ENCODE measurements around the gene TMED8. TPM values are rescaled to one million over a fixed set of nuclear protein-coding genes. Genes with fewer than 3 reads are reported as not detected.

TMED8 gene
- total RNA-seq, 1 experiment from 2014 or later, result 21.0 TPM

GRCh38 chr14:77329872-77330271 lies 47.0 kb downstream of the TMED8 start:
- BruUV-seq (replicated peaks), result no TSS peak
- no peaks in the 10 kb centered on the region for H3K9me3 ChIP-seq (ENCODE audit: low read depth, low read length, poor library complexity, severe bottlenecking)
- no peak overlapping the region for H3K4me3 ChIP-seq (ENCODE audit: low read depth, low read length, poor library complexity, severe bottlenecking)
- H3K27ac ChIP-seq (ENCODE audit: low read depth, low read length, poor library complexity, severe bottlenecking), result no peak overlapping the region
- POLR2A ChIA-PET (ENCODE audit: low non-redundant PET), result no interaction called here
- H3K4me1 ChIP-seq (ENCODE audit: insufficient read depth, low read length, poor library complexity, severe bottlenecking), result no peaks in the 10 kb centered on the region
- no peaks in the 10 kb centered on the region for H3K27me3 ChIP-seq (replicated peaks; ENCODE audit: insufficient read depth, low read depth, low read length, poor library complexity)
- no peaks in the 10 kb centered on the region for H3K36me3 ChIP-seq (ENCODE audit: insufficient read depth, low read length, poor library complexity, severe bottlenecking)
- DNase-seq (ENCODE audit: low spot score), result no peak
- TF ChIP-seq CTCF (conservative IDR thresholded peaks at IDR 0.05; ENCODE audit: low read depth, low read length) (no peak), EZH2 (IDR thresholded peaks at IDR 0.05; ENCODE audit: borderline replicate concordance, low read depth, low read length, poor library complexity, severe bottlenecking) (no peak)
- CTCF ChIA-PET, result no interaction called here
- intact Hi-C loops (cut with micrococcal nuclease; ENCODE audit: unreplicated experiment), result loop anchor here (10.0 kb wide), 1 partner anchor 215 kb away; no protein-coding TSS in a partner anchor

DNA sequence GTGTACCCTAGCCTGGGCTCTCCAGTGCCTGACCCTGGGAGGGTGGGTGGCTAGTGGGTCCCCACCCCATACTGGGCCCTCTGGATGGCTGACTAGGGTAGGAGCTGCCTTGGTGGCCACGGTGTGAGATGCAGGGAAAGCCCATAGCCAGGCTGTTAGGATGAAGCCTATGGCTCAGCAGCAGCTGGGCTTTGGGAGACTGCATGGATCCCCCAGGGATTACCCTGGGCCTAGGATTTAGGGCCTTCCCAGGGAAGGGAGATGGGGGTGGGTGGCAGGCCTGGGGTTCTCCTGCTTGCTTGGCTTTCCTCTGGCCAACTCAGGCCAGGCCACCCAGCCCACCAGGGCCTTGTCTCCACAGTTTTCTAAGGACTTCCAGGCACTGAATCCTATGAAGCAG lies 49.8 kb downstream of the TMED8 start:
- Histone ChIP-seq H3K36me3 (ENCODE audit: insufficient read depth, low read length, poor library complexity, severe bottlenecking) (no peaks in the 10 kb centered on the region), H3K27me3 (replicated peaks; ENCODE audit: insufficient read depth, low read depth, low read length, poor library complexity) (no peaks in the 10 kb centered on the region), H3K4me1 (ENCODE audit: insufficient read depth, low read length, poor library complexity, severe bottlenecking) (peaks cover 3% of the 10 kb centered on the region), H3K27ac (ENCODE audit: low read depth, low read length, poor library complexity, severe bottlenecking) (no peak overlapping the region), H3K9me3 (ENCODE audit: low read depth, low read length, poor library complexity, severe bottlenecking) (no peaks in the 10 kb centered on the region), H3K4me3 (ENCODE audit: low read depth, low read length, poor library complexity, severe bottlenecking) (no peak overlapping the region)
- intact Hi-C loops (cut with micrococcal nuclease; ENCODE audit: unreplicated experiment), result loop anchor here (10.0 kb wide), 1 partner anchor 218 kb away; no protein-coding TSS in a partner anchor
- POLR2A ChIA-PET (ENCODE audit: low non-redundant PET), result no interaction called here
- BruUV-seq (replicated peaks), result no TSS peak
- CTCF ChIA-PET, result no interaction called here
- TF ChIP-seq CTCF (conservative IDR thresholded peaks at IDR 0.05; ENCODE audit: low read depth, low read length) (no peak), EZH2 (IDR thresholded peaks at IDR 0.05; ENCODE audit: borderline replicate concordance, low read depth, low read length, poor library complexity, severe bottlenecking) (no peak)
- no peak for DNase-seq (ENCODE audit: low spot score)

- intact Hi-C loops (cut with micrococcal nuclease; ENCODE audit: unreplicated experiment), result loop anchor here (10.0 kb wide), 1 partner anchor 219 kb away; no protein-coding TSS in a partner anchor
- Histone ChIP-seq H3K27ac (ENCODE audit: low read depth, low read length, poor library complexity, severe bottlenecking) (no peak overlapping the region), H3K36me3 (ENCODE audit: insufficient read depth, low read length, poor library complexity, severe bottlenecking) (no peaks in the 10 kb centered on the region), H3K9me3 (ENCODE audit: low read depth, low read length, poor library complexity, severe bottlenecking) (no peaks in the 10 kb centered on the region), H3K27me3 (replicated peaks; ENCODE audit: insufficient read depth, low read depth, low read length, poor library complexity) (no peaks in the 10 kb centered on the region), H3K4me3 (ENCODE audit: low read depth, low read length, poor library complexity, severe bottlenecking) (no peak overlapping the region), H3K4me1 (ENCODE audit: insufficient read depth, low read length, poor library complexity, severe bottlenecking) (peaks cover 6% of the 10 kb centered on the region)
- no TSS peak for BruUV-seq (replicated peaks)
- ChIA-PET POLR2A (ENCODE audit: low non-redundant PET) (no interaction called here), CTCF (no interaction called here)
- TF ChIP-seq EZH2 (IDR thresholded peaks at IDR 0.05; ENCODE audit: borderline replicate concordance, low read depth, low read length, poor library complexity, severe bottlenecking), result no peak
- TF ChIP-seq CTCF (conservative IDR thresholded peaks at IDR 0.05; ENCODE audit: low read depth, low read length), result no peak
- no peak for DNase-seq (ENCODE audit: low spot score)
Observed at GRCh38 chr14:77325746-77326094, 51.2 kb downstream of the TMED8 start.
